ENCODE data around the gene PRIMPOL. TPM values are rescaled to one million over a fixed set of nuclear protein-coding genes. Genes with fewer than 3 reads are reported as not detected.
"Not testable (repeated sequence)": the region's sequence is repeated elsewhere in the genome, so short reads cannot be mapped to it uniquely, and the experiment has no call there.

The PRIMPOL gene
- total RNA-seq, 2 donors from 2014 or later = 19.1 to 19.3 TPM

DNA sequence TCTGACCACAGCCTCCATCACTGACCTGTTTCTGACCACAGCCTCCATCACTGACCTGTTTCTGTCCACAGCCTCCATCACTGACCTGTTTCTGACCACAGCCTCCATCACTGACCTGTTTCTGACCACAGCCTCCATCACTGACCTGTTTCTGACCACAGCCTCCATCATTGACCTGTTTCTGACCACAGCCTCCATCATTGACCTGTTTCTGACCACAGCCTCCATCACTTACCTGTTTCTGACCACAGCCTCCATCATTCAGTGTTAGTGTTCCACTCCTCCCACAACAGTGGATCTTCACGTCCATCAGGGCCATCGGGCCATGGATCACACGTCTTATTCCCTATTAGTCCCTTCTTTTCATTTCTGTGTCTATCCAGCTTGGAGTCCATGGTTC is 25.0 kb upstream of the PRIMPOL start:
- Mint-ChIP-seq H3K27ac (peak overlapping the region; percentile 68 to 72), H3K36me3 (peaks cover 33% of the 10 kb centered on the region), H3K4me3 (peak overlapping the region; percentile 66)

DNA sequence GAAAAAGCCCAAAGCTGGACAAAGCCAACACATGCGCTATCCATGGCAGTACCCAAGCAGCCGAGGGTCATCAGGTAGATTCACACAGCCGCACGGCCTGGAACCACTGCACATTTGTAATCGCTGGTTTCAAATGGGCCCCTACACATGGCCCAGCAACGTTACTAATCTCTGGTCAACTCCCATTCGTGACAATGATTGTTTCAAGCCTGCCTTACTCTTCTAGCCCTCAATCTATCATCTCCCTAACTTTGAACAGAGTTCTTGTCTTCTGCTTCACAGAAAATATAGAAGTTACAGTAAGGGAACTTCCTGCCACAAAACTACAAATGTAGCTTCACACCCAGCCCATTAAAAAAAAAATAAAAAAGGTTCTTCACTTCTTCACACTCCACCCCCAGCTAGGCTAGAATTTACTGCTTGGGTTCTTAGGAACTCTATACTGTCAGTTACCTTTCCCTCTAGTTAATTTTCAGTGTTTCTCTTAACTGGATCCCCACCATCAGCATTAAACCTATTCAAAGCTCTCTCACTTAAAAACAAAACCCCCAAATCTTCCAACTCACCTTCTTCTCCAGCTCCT is 24.5 kb upstream of the PRIMPOL start:
- DNase-seq (ENCODE audit: low spot score) (no peak), ATAC-seq (peak in 1 of 2 donors; percentile 66)
- H3K27ac Mint-ChIP-seq = peak overlapping the region; percentile 68 to 72
- H3K9me3 Mint-ChIP-seq = no peaks in the 10 kb centered on the region
- H3K36me3 Mint-ChIP-seq = peaks cover 36% of the 10 kb centered on the region
- no peaks in the 10 kb centered on the region for H3K27me3 Mint-ChIP-seq
- H3K4me1 Mint-ChIP-seq (ENCODE audit: low read depth in 2 of 2) = peaks cover 33 to 36% of the 10 kb centered on the region in 2 donors
- peak overlapping the region; percentile 66 for H3K4me3 Mint-ChIP-seq

More for the DNA sequence above, 25.0 kb upstream of the PRIMPOL start:
- DNase-seq (ENCODE audit: low spot score); H3K27me3 Mint-ChIP-seq; ATAC-seq; H3K9me3 Mint-ChIP-seq: not testable (repeated sequence)
- peaks cover 33 to 36% of the 10 kb centered on the region in 2 donors for H3K4me1 Mint-ChIP-seq (ENCODE audit: low read depth in 2 of 2)

DNA sequence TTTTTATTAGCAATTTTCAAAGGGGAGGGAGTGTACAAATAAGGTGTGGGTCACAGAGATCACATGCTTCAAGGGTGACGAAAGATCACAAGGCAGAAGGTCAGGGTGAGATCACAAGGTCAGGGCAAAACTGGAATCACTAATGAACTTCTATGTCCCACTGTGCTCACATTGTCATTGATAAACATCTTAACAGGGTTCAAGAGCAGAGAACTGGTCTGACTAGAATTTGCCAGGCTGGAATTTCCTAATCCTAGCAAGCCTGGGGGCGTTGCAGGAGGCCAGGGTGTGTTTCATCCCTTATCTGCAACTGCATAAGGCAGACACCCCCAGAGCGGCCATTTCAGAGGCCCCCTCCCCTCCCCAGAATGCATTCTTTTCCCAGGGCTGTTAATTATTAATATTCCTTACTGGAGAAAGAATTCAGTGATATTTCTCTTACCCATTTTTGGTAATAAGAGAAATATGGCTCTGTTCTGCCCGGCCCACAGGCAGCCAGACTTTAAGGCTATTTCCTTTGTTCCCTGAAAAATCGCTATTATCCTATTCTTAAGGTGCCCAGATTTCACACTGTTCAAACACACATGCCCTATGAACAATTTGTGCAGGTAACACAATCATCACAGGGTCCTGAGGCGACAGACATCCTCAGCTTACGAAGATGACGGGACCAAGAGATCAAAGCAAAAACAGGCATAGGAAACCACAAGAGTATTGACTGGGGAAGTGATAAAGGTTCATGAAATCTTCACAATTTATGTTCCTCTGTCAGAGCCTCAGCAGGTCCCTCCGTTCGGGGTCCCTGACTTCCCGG is 23.5 kb upstream of the PRIMPOL start:
- Mint-ChIP-seq H3K4me1 (ENCODE audit: low read depth in 2 of 2) (peaks cover 35 to 36% of the 10 kb centered on the region in 2 donors), H3K27ac (peak overlapping the region; percentile 68 to 72), H3K36me3 (peaks cover 40% of the 10 kb centered on the region), H3K4me3 (peak overlapping the region; percentile 66)
- H3K27me3 Mint-ChIP-seq; DNase-seq (ENCODE audit: low spot score); ATAC-seq; H3K9me3 Mint-ChIP-seq: not testable (repeated sequence)

DNA sequence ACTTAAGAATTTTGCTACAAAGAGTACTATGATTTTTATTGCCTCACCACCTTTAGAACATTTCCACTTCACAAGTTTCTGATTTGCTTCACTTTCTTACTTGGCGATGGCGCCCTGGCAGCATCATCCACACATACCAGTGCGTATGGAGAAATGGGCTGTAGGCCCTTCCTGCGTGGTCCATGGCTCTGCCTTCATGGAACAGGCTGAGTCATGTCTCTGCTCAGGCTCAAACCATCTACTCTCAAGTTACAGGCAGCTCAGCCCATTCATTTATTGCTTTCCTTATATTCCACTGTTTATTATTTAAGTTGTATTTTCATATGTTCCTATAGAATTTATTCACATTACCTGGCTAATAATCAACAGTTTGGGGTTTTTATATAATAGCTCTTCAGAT is 21.4 kb upstream of the PRIMPOL start:
- Mint-ChIP-seq H3K4me1 (ENCODE audit: low read depth in 2 of 2) (peaks cover 36 to 39% of the 10 kb centered on the region in 2 donors), H3K9me3 (no peaks in the 10 kb centered on the region), H3K4me3 (no peak overlapping the region), H3K36me3 (peaks cover 40% of the 10 kb centered on the region), H3K27me3 (no peaks in the 10 kb centered on the region), H3K27ac (no peak overlapping the region)
- no peak for DNase-seq (ENCODE audit: low spot score)
- no peak for ATAC-seq

DNA sequence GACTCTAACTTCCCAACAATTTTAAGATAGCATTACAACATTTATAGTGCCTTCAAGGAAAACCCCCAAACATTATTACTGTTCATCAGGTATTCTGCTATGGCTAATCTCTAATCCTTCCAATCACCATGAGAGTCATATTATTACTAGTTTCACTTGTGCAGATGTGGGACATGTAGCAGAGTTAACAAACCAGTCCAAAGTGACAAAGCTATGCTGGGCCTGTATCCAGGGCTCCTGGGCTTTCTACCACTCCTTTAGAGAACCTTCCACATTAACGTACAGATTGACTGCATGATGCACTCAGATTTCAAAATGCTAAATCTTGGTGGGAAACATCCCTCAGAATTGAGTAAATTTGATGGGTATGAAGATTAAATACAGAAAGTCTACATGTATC is 16.7 kb upstream of the PRIMPOL start:
- H3K9me3 Mint-ChIP-seq = no peaks in the 10 kb centered on the region
- no peak for ATAC-seq
- peaks cover 12% of the 10 kb centered on the region in 2 donors for H3K4me1 Mint-ChIP-seq (ENCODE audit: low read depth in 2 of 2)
- H3K36me3 Mint-ChIP-seq = peaks cover 27% of the 10 kb centered on the region
- no peaks in the 10 kb centered on the region for H3K27me3 Mint-ChIP-seq
- no peak overlapping the region for H3K4me3 Mint-ChIP-seq
- no peak for DNase-seq (ENCODE audit: low spot score)
- H3K27ac Mint-ChIP-seq = no peak overlapping the region

DNA sequence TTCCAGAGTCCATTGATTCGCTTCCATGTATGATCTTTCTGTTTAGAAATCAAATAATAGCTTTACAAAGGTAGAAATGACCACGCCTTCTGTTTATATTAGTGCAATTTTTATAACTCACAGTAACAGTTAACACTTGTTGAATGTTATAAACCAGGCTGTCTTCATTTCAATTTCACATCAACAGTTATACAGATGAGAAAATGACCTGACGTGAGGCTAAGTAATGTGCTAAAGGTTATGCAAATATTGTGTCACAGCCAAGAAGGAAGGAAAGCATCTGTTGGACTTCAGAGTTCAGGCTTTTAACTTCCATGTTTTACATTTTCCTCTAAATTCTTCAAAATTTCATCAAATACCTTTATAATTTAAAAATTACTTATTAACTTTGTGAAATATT is 14.2 kb upstream of the PRIMPOL start:
- Mint-ChIP-seq H3K36me3 (peaks cover 23% of the 10 kb centered on the region), H3K4me3 (no peak overlapping the region)
- ATAC-seq = no peak

DNA sequence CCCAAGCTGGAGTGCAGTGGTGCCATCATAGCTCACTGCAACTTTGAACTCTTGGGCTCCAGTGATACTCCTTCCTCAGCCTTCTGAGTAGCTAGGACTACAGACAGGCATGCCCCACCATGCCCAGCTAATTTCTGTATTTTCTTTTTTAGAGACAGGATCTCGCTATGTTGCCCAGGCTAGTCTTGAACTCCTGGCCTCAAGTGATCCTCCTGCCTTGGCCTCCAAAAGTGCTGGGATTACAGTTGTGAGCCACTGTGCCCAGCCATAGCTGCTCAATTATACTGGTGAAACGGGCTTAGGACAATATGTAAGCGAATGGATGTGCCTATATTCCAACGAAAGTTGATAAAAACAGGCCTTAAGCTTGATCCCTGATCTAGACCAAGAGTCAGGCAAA is 13.4 kb upstream of the PRIMPOL start:
- Mint-ChIP-seq H3K36me3 (peaks cover 22% of the 10 kb centered on the region), H3K4me3 (no peak overlapping the region), H3K27me3 (no peaks in the 10 kb centered on the region), H3K4me1 (ENCODE audit: low read depth in 2 of 2) (peaks cover 36 to 39% of the 10 kb centered on the region in 2 donors), H3K9me3 (no peaks in the 10 kb centered on the region), H3K27ac (no peak overlapping the region)
- DNase-seq (ENCODE audit: low spot score) = no peak
- ATAC-seq = no peak

More for the DNA sequence above, 14.2 kb upstream of the PRIMPOL start:
- H3K4me1 Mint-ChIP-seq (ENCODE audit: low read depth in 2 of 2) = peaks cover 32% of the 10 kb centered on the region in 2 donors
- no peak for DNase-seq (ENCODE audit: low spot score)
- H3K27ac Mint-ChIP-seq = no peak overlapping the region
- H3K9me3 Mint-ChIP-seq = no peaks in the 10 kb centered on the region
- no peaks in the 10 kb centered on the region for H3K27me3 Mint-ChIP-seq

DNA sequence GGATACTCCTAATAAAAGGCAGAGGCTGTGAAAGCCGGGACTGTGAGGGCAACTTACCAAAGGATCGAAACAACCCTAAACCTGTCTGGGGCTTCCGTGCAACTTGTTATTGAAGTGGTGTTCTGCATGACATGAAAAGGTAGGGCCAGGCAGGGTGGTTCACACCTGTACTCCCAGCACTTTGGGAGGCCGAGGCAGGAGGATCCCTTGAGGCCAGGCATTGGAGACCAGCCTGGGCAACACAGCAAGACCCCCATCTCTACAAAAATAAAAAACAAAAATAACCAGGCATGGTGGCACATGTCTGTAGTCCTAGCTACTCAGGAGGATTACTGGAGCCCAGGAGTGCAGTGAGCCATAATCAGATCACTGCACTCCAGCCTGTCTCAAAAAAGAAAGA is 12.6 kb upstream of the PRIMPOL start:
- H3K4me3 Mint-ChIP-seq = no peak overlapping the region
- peaks cover 26% of the 10 kb centered on the region for H3K36me3 Mint-ChIP-seq
- ATAC-seq (no peak), DNase-seq (ENCODE audit: low spot score) (no peak)
- H3K27me3 Mint-ChIP-seq = no peaks in the 10 kb centered on the region
- peaks cover 44 to 47% of the 10 kb centered on the region in 2 donors for H3K4me1 Mint-ChIP-seq (ENCODE audit: low read depth in 2 of 2)
- H3K9me3 Mint-ChIP-seq = no peaks in the 10 kb centered on the region
- no peak overlapping the region for H3K27ac Mint-ChIP-seq

DNA sequence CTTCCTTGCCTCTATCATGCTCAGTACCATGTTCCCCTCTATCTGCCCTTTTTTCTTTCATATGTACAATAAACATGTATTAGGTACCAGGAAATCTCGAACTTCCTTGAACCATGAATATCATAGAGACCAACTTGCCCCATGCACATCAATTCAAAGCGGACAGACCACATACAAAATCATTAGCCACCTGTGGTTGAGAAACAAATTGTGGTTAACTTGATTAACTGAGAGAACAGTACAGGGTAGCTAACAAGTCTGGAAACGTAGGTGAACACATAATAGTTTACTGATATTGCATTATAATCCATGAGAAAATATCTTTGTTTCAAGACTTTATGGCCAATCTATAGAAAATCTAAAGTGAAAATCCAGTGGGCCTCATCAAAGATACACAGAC is 8.5 kb upstream of the PRIMPOL start:
- Mint-ChIP-seq H3K4me3 (no peak overlapping the region), H3K9me3 (no peaks in the 10 kb centered on the region), H3K27me3 (no peaks in the 10 kb centered on the region), H3K36me3 (peaks cover 20% of the 10 kb centered on the region), H3K27ac (peak overlapping the region in 1 of 2 donors; percentile 6), H3K4me1 (ENCODE audit: low read depth in 2 of 2) (peaks cover 52 to 74% of the 10 kb centered on the region in 2 donors)
- no peak for DNase-seq (ENCODE audit: low spot score)
- ATAC-seq = no peak

DNA sequence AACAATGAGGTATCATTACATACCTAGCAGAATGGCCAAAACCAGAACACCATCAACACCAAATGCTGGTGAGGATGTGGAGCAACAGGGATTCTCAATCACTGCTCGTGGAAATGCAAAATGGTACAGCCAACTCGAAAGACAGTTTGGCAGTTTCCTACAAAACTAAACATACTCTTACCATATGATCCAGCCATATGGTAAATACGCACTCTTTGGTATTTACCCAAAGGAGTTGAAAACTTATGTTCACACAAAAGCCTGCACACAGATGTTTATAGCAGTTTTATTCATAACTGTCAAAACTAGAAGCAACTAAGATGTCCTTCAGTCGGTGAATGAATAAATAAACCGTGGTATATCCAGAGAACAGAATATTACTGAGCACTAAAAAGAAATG is 8.1 kb upstream of the PRIMPOL start:
- Mint-ChIP-seq H3K36me3 (peaks cover 25% of the 10 kb centered on the region), H3K4me1 (ENCODE audit: low read depth in 2 of 2) (peaks cover 56 to 77% of the 10 kb centered on the region in 2 donors), H3K4me3 (peak overlapping the region; percentile 56), H3K27ac (peak overlapping the region; percentile 26 to 53), H3K9me3 (no peaks in the 10 kb centered on the region), H3K27me3 (no peaks in the 10 kb centered on the region)
- DNase-seq (ENCODE audit: low spot score) = no peak
- ATAC-seq = no peak

DNA sequence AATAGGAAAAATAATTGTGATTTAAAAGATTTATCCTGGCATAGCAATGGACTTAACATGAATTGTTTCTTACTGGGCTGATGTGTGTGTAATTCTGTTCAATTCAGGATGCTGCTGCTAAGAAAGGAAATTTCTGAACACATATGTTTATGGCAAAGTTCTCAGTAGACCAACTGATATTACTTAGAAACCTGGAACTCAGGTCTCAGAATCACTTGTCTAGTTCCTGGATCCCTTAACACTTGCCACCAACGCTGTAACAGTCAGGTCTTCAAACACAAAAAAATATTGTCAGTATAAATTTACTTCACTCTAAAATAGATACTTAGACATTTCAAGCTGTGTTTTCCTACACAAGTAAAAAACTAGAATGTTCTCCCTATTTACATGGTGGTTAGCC is 5.8 kb upstream of the PRIMPOL start:
- DNase-seq (ENCODE audit: low spot score) = no peak
- peaks cover 43% of the 10 kb centered on the region for H3K36me3 Mint-ChIP-seq
- H3K27ac Mint-ChIP-seq = peak overlapping the region; percentile 81 to 97
- no peaks in the 10 kb centered on the region for H3K27me3 Mint-ChIP-seq
- ATAC-seq = peak in 1 of 2 donors; percentile 56
- H3K4me3 Mint-ChIP-seq = peak overlapping the region; percentile 83
- peaks cover 66 to 86% of the 10 kb centered on the region in 2 donors for H3K4me1 Mint-ChIP-seq (ENCODE audit: low read depth in 2 of 2)
- no peaks in the 10 kb centered on the region for H3K9me3 Mint-ChIP-seq

DNA sequence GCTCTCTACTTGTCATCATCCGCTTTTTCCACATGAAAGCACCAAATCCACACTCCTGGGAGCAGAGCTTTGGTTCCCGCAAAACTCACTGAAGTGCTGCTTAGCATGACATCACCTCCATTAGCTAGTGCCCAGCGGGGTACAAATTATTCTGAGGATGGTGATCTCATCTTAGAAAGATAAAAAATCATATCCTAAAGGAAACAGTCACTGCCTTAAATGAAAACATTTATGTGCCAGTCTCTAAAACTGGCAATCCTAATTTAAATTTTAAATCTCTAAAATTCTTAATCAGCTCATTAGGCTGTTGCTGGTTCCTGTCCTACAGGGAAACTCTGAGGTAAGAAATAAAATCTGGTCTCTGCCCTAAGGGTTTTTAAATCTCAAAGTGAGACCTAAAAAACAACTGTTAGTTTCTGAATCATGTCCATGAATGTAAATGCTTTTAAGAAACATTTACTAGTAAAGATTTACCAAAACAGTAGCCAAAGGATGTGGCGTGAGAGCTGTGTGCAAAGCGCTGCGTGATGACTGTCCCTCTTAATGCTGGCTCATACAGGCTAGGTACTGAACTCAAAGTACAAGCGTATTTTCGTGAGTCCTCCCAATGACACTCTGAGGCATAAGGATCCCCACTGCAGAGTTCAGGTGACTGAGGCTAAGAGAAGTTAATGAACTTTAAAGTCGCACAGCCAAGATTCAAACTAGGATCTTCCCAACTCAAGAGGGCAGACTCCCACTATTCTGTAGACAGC is 4.8 kb upstream of the PRIMPOL start:
- no peaks in the 10 kb centered on the region for H3K9me3 Mint-ChIP-seq
- H3K4me1 Mint-ChIP-seq (ENCODE audit: low read depth in 2 of 2) = peaks cover 56 to 76% of the 10 kb centered on the region in 2 donors
- peak overlapping the region; percentile 82 for H3K4me3 Mint-ChIP-seq
- peak overlapping the region; percentile 89 to 97 for H3K27ac Mint-ChIP-seq
- DNase-seq (ENCODE audit: low spot score) = peak; percentile 64
- H3K36me3 Mint-ChIP-seq = peaks cover 37% of the 10 kb centered on the region
- H3K27me3 Mint-ChIP-seq = no peaks in the 10 kb centered on the region
- ATAC-seq = peak in 1 of 2 donors; percentile 10

DNA sequence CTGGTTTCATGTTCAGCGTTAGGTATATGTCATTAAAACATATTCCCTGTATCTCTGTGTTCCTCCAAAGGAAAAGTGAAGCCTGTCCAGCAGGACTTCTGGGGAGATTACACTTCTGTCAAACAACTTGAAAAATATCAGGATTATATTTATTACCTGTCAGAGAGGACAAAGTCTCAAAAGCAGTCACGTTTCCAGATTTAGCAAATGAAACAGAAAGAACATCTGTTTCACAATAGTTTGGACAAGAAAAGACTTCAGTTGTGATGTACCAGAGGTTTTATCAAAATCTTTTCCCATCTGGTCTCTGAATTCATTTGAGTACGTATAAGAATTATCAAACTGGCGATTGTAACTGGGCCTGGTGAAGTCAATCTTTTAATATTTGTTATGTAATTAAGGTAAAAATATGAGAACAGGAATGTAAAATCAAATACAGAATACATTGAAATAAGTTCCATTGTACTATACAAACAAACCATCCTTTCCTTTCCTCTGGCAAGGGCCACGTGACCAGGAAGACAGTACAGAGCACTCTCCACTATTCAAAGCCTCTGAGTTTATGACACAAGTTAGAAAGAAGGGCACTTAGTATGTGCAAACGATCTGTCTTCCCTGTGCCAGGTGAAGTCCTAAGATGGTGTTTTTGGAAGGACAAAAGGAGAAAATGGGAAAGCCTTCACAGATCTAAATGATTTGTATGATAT is 3.5 kb upstream of the PRIMPOL start:
- ATAC-seq (no peak), DNase-seq (ENCODE audit: low spot score) (no peak)
- no peaks in the 10 kb centered on the region for H3K9me3 Mint-ChIP-seq
- H3K27me3 Mint-ChIP-seq = no peaks in the 10 kb centered on the region
- peak overlapping the region; percentile 100 for H3K4me3 Mint-ChIP-seq
- peaks cover 56 to 75% of the 10 kb centered on the region in 2 donors for H3K4me1 Mint-ChIP-seq (ENCODE audit: low read depth in 2 of 2)
- peaks cover 40% of the 10 kb centered on the region for H3K36me3 Mint-ChIP-seq
- H3K27ac Mint-ChIP-seq = peak overlapping the region; percentile 89 to 97
